Hepatocyte (in vitro differentiated cells): ENCODE results near the gene RASSF7.

Experiments
- CTCF ChIP-seq: fragments of 200-600 bp; sonication (generic); IDR thresholded peaks from 2 replicates; pipeline ENCODE4 v1.5.1; 2016; ENCODE audit warnings: antibody characterized with exemption, mild to moderate bottlenecking; ENCODE audit not compliant: poor library complexity
- EZH2 ChIP-seq: fragments of 200-600 bp; sonication (generic); IDR thresholded peaks from 2 replicates; pipeline ENCODE4 v1.6.1; 2016; ENCODE audit warnings: antibody characterized with exemption, mild to moderate bottlenecking, borderline replicate concordance
- EZH2phosphoT487 ChIP-seq: fragments of 200-600 bp; sonication (generic); IDR thresholded peaks from one replicate; pipeline ENCODE4 v1.6.1; 2018; ENCODE audit warnings: antibody characterized with exemption, mild to moderate bottlenecking, low read depth, moderate library complexity; ENCODE audit not compliant: unreplicated experiment, severe bottlenecking

GRCh38 chr11:512761-513595 is 47.8 kb upstream of the RASSF7 start:
- no peak for TF ChIP-seq CTCF
- no peak for TF ChIP-seq EZH2
- no peak for TF ChIP-seq EZH2phosphoT487
